GM12878 (cell line): ENCODE data around the gene LHX2. TPM values are rescaled to one million over a fixed set of nuclear protein-coding genes. Genes with fewer than 3 reads are reported as not detected.

ENCODE experiments used
- CREM ChIP-seq: IDR thresholded peaks from 2 replicates; pipeline ENCODE4 v1.6.1; 2014; ENCODE audit warnings: antibody characterized with exemption, low read depth
- FOXM1 ChIP-seq: IDR thresholded peaks from 2 replicates; pipeline ENCODE4 v1.6.1; 2012; ENCODE audit warnings: low read depth, mild to moderate bottlenecking, inconsistent platforms, low read length, moderate library complexity
- KDM1A ChIP-seq: fragments of 200-600 bp; sonication (generic); IDR thresholded peaks from 2 replicates; pipeline ENCODE4 v1.6.1; 2016; ENCODE audit warnings: borderline replicate concordance
- NFYA ChIP-seq: IDR thresholded peaks from 2 replicates; pipeline ENCODE4 v1.6.1; 2011; ENCODE audit warnings: low read depth, mild to moderate bottlenecking, low read length, improper control_type of control experiment, borderline replicate concordance
- PML ChIP-seq: IDR thresholded peaks from 2 replicates; pipeline ENCODE4 v1.6.1; 2012; ENCODE audit warnings: low read length, inconsistent platforms
- POLR2A ChIP-seq: IDR thresholded peaks from 2 replicates; pipeline ENCODE4 v1.6.1; 2011; ENCODE audit warnings: low read depth, mild to moderate bottlenecking, low read length
- RUNX3 ChIP-seq: IDR thresholded peaks from 2 replicates; pipeline ENCODE4 v1.6.1; 2012; ENCODE audit warnings: low read length, inconsistent platforms
- SUZ12 ChIP-seq: fragments of 200-600 bp; sonication (generic); IDR thresholded peaks from one replicate; pipeline ENCODE4 v1.6.1; 2018; ENCODE audit warnings: antibody characterized with exemption, mild to moderate bottlenecking; ENCODE audit not compliant: unreplicated experiment
- TAF1 ChIP-seq: IDR thresholded peaks from 2 replicates; pipeline ENCODE4 v1.6.1; 2011; ENCODE audit warnings: mild to moderate bottlenecking, low read depth, low read length, borderline replicate concordance
- TCF7 ChIP-seq: IDR thresholded peaks from 2 replicates; pipeline ENCODE4 v1.6.1; 2014; ENCODE audit warnings: antibody characterized with exemption, borderline replicate concordance
- ZSCAN29 ChIP-seq: fragments of 450-650 bp; IDR thresholded peaks from 2 replicates; pipeline ENCODE4 v1.6.1; 2017; ENCODE audit warnings: mild to moderate bottlenecking, moderate library complexity
- polyA plus RNA-seq, 11 experiments: library from polyadenylated mRNA; depleted of rRNA in 4 of 11; unstranded in 6 of 11; stranded (reverse) in 5 of 11; fragments of >200 nt; fragmentation: Nextera tagmentation in 4 of 11; fragmentation: Illumina TruSeq in 1 of 11; extraction: Ambion mirVana in 4 of 11; extraction: Trizol in 1 of 11; gene quantifications; 1 replicate in 1 of 11; 2 replicates in 10 of 11; pipeline versions ENCODE4 v1.2.1 to v1.2.3, GENCODE V29; 2011 to 2016; ENCODE audit warnings: inconsistent platforms in 2 of 11, missing spikeins in 2 of 11, low read depth in 1 of 11
- total RNA-seq, 4 experiments: library from RNA; depleted of rRNA in 3 of 4; stranded (reverse); fragments of >200 nt in 3 of 4; fragmentation: Illumina TruSeq in 1 of 4; extraction: Trizol in 1 of 4; gene quantifications; 2 replicates each; pipeline versions ENCODE4 v1.2.1 to v1.2.3, GENCODE V29; 2013 to 2021
- TF ChIP-seq, protein P1 (sequence below): fragments of 450-650 bp; IDR thresholded peaks from 2 replicates; pipeline ENCODE4 v1.6.1; 2017; ENCODE audit warnings: antibody characterized with exemption, mild to moderate bottlenecking, moderate library complexity
- TF ChIP-seq, protein P2 (sequence below): fragments of 150-350 bp; IDR thresholded peaks from 2 replicates; pipeline ENCODE4 v1.6.1; 2014; ENCODE audit warnings: mild to moderate bottlenecking, low read depth, low read length
- TF ChIP-seq, protein P3 (sequence below): fragments of 450-650 bp; IDR thresholded peaks from 2 replicates; pipeline ENCODE4 v1.6.1; 2017; ENCODE audit warnings: mild to moderate bottlenecking, moderate library complexity
- TF ChIP-seq, protein P4 (sequence below): IDR thresholded peaks from 2 replicates; pipeline ENCODE4 v1.6.1; 2012; ENCODE audit warnings: low read depth, low read length, improper control_type of control experiment
- TF ChIP-seq, protein P5 (sequence below): fragments of 150-350 bp; IDR thresholded peaks from 2 replicates; pipeline ENCODE4 v1.6.1; 2016; ENCODE audit warnings: low read depth, low read length

LHX2 gene
- total and polyA plus RNA-seq, 10 of the 15 experiments (the other 5 are each of a cell fraction or from before 2014, with no cell fraction given) = 0.82 to 69.8 (median 5.3) TPM

DNA sequence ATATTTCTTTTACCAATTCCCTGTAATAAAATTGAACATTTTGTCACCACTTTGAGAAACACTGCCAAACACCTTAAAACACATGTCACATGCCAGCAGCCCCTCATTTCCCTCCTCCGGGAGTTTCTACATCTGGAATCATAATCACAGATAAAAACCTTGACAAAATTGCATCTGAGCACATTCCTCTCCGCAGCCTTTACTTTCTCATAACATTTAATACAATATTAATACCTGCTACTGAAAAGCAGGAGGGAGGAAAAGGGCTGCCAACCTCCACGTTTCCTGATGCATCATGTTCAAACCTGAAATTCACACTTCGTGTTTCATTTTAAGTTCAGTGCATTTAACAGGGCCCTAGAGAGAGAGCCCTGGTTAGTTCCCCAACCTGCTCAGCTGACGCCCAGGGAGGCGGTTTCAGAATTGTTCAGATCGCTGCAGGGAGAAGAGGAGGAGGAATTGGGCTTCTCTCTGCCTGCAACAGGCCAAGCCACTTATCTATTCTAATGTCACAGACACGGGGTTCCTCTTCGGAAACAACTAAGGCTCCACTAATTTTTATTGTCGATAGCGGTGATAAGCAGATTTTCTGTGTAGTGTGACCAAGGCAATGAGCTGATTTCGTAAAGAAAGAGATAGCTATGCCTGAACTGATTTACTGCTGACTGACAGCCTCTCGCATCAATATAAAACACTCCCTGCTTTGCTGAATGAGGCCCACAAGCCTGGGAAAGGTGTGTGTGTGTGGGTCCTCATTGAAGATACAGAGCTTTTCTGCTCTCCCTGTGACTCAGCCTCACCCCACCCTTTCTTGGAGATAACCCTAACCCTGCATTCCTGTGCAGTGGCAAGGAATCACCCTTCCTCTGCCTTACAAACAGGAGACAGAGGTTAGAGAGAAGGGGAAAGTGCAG, 4.9 kb upstream of the LHX2 start (continued):
- TF ChIP-seq, protein P1, sequence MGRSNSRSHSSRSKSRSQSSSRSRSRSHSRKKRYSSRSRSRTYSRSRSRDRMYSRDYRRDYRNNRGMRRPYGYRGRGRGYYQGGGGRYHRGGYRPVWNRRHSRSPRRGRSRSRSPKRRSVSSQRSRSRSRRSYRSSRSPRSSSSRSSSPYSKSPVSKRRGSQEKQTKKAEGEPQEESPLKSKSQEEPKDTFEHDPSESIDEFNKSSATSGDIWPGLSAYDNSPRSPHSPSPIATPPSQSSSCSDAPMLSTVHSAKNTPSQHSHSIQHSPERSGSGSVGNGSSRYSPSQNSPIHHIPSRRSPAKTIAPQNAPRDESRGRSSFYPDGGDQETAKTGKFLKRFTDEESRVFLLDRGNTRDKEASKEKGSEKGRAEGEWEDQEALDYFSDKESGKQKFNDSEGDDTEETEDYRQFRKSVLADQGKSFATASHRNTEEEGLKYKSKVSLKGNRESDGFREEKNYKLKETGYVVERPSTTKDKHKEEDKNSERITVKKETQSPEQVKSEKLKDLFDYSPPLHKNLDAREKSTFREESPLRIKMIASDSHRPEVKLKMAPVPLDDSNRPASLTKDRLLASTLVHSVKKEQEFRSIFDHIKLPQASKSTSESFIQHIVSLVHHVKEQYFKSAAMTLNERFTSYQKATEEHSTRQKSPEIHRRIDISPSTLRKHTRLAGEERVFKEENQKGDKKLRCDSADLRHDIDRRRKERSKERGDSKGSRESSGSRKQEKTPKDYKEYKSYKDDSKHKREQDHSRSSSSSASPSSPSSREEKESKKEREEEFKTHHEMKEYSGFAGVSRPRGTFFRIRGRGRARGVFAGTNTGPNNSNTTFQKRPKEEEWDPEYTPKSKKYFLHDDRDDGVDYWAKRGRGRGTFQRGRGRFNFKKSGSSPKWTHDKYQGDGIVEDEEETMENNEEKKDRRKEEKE = no peak
- TF ChIP-seq SUZ12 (no peak), CREM (no peak), RUNX3 (peak; percentile 7; the same call in 1 of the 2 replicates), NFYA (no peak), PML (no peak), KDM1A (no peak), ZSCAN29 (no peak), TCF7 (no peak), POLR2A (no peak), FOXM1 (no peak), TAF1 (no peak)
- TF ChIP-seq, protein P2, sequence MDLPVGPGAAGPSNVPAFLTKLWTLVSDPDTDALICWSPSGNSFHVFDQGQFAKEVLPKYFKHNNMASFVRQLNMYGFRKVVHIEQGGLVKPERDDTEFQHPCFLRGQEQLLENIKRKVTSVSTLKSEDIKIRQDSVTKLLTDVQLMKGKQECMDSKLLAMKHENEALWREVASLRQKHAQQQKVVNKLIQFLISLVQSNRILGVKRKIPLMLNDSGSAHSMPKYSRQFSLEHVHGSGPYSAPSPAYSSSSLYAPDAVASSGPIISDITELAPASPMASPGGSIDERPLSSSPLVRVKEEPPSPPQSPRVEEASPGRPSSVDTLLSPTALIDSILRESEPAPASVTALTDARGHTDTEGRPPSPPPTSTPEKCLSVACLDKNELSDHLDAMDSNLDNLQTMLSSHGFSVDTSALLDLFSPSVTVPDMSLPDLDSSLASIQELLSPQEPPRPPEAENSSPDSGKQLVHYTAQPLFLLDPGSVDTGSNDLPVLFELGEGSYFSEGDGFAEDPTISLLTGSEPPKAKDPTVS = no peak
- TF ChIP-seq, protein P3, sequence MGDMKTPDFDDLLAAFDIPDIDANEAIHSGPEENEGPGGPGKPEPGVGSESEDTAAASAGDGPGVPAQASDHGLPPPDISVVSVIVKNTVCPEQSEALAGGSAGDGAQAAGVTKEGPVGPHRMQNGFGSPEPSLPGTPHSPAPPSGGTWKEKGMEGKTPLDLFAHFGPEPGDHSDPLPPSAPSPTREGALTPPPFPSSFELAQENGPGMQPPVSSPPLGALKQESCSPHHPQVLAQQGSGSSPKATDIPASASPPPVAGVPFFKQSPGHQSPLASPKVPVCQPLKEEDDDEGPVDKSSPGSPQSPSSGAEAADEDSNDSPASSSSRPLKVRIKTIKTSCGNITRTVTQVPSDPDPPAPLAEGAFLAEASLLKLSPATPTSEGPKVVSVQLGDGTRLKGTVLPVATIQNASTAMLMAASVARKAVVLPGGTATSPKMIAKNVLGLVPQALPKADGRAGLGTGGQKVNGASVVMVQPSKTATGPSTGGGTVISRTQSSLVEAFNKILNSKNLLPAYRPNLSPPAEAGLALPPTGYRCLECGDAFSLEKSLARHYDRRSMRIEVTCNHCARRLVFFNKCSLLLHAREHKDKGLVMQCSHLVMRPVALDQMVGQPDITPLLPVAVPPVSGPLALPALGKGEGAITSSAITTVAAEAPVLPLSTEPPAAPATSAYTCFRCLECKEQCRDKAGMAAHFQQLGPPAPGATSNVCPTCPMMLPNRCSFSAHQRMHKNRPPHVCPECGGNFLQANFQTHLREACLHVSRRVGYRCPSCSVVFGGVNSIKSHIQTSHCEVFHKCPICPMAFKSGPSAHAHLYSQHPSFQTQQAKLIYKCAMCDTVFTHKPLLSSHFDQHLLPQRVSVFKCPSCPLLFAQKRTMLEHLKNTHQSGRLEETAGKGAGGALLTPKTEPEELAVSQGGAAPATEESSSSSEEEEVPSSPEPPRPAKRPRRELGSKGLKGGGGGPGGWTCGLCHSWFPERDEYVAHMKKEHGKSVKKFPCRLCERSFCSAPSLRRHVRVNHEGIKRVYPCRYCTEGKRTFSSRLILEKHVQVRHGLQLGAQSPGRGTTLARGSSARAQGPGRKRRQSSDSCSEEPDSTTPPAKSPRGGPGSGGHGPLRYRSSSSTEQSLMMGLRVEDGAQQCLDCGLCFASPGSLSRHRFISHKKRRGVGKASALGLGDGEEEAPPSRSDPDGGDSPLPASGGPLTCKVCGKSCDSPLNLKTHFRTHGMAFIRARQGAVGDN = peak; percentile 65
- TF ChIP-seq, protein P4, sequence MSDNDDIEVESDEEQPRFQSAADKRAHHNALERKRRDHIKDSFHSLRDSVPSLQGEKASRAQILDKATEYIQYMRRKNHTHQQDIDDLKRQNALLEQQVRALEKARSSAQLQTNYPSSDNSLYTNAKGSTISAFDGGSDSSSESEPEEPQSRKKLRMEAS = no peak
- TF ChIP-seq, protein P5, sequence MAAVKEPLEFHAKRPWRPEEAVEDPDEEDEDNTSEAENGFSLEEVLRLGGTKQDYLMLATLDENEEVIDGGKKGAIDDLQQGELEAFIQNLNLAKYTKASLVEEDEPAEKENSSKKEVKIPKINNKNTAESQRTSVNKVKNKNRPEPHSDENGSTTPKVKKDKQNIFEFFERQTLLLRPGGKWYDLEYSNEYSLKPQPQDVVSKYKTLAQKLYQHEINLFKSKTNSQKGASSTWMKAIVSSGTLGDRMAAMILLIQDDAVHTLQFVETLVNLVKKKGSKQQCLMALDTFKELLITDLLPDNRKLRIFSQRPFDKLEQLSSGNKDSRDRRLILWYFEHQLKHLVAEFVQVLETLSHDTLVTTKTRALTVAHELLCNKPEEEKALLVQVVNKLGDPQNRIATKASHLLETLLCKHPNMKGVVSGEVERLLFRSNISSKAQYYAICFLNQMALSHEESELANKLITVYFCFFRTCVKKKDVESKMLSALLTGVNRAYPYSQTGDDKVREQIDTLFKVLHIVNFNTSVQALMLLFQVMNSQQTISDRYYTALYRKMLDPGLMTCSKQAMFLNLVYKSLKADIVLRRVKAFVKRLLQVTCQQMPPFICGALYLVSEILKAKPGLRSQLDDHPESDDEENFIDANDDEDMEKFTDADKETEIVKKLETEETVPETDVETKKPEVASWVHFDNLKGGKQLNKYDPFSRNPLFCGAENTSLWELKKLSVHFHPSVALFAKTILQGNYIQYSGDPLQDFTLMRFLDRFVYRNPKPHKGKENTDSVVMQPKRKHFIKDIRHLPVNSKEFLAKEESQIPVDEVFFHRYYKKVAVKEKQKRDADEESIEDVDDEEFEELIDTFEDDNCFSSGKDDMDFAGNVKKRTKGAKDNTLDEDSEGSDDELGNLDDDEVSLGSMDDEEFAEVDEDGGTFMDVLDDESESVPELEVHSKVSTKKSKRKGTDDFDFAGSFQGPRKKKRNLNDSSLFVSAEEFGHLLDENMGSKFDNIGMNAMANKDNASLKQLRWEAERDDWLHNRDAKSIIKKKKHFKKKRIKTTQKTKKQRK = no peak
